IMR-90 (cell line): ENCODE results near the gene DEF6.

ENCODE experiments used
- BHLHE40 ChIP-seq: fragments of 150-350 bp; IDR thresholded peaks from 2 replicates; pipeline ENCODE4 v1.6.1; 2016; ENCODE audit warnings: mild to moderate bottlenecking, low read depth, low read length
- CEBPB ChIP-seq: IDR thresholded peaks from 2 replicates; pipeline ENCODE4 v1.6.1; 2012; ENCODE audit warnings: low read depth, low read length, improper control_type of control experiment
- NFE2L2 ChIP-seq: fragments of 150-350 bp; IDR thresholded peaks from 2 replicates; pipeline ENCODE4 v1.6.1; 2016; ENCODE audit warnings: low read depth, mild to moderate bottlenecking, low read length
- POLR2A ChIP-seq: IDR thresholded peaks from 2 replicates; pipeline ENCODE4 v1.6.1; 2012; ENCODE audit warnings: mild to moderate bottlenecking, low read depth, low read length
- RCOR1 ChIP-seq: IDR thresholded peaks from 2 replicates; pipeline ENCODE4 v1.6.1; 2012; ENCODE audit warnings: mild to moderate bottlenecking, low read length, improper control_type of control experiment; ENCODE audit not compliant: insufficient replicate concordance
- RFX5 ChIP-seq: IDR thresholded peaks from 2 replicates; pipeline ENCODE4 v1.8.0; 2012; ENCODE audit warnings: low read depth, mild to moderate bottlenecking, low read length, moderate library complexity
- SMC3 ChIP-seq: fragments of 150-350 bp; IDR thresholded peaks from 2 replicates; pipeline ENCODE4 v1.6.1; 2016; ENCODE audit warnings: low read depth, mild to moderate bottlenecking, antibody characterized with exemption, low read length, moderate library complexity
- USF2 ChIP-seq: fragments of 150-350 bp; IDR thresholded peaks from 2 replicates; pipeline ENCODE4 v1.6.1; 2017; ENCODE audit warnings: mild to moderate bottlenecking, antibody characterized with exemption, low read length, low read depth
- TF ChIP-seq, protein P1 (sequence below): conservative IDR thresholded peaks from 2 replicates; pipeline ENCODE4 v1.5.1; 2012; ENCODE audit warnings: mild to moderate bottlenecking, low read depth, low read length, improper control_type of control experiment

DNA sequence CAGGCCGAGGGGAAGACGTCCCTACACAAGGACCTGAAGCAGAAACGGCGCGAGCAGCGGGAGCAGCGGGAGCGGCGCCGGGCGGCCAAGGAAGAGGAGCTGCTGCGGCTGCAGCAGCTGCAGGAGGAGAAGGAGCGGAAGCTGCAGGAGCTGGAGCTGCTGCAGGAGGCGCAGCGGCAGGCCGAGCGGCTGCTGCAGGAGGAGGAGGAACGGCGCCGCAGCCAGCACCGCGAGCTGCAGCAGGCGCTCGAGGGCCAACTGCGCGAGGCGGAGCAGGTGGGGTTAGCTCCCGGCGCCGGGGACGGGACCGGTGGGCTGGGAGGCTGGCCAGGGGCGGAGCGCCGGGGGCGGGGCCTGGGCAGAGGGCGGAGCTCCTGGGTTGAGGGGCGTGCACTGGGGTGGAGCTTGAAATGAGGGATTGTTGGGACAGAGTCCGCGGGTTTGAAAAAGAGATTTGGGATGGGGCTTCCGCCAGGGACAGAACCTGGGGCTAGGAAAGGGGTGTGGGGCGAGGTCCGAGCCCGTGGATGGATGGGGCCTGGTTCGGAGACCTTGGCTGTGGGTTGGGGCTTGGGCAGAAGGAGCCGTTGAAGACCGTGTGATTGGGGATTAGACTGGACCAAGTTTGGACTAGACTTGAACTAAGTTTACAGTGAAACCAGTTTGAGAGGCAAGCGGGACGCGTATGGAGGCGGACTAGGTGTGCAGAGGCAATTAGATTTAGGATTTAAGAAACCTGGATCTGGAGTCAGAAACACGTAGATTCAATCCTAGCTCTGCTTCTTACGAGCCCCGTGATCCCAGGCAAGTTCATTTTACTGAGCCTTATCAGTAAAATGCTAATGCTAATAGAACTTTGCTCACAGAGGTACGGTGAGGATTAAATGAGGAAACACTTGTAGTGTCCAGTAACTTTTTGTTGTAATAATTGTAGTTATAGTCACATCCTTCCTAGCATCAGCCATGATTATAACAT, 20.9 kb downstream of the DEF6 start:
- TF ChIP-seq, protein P1, sequence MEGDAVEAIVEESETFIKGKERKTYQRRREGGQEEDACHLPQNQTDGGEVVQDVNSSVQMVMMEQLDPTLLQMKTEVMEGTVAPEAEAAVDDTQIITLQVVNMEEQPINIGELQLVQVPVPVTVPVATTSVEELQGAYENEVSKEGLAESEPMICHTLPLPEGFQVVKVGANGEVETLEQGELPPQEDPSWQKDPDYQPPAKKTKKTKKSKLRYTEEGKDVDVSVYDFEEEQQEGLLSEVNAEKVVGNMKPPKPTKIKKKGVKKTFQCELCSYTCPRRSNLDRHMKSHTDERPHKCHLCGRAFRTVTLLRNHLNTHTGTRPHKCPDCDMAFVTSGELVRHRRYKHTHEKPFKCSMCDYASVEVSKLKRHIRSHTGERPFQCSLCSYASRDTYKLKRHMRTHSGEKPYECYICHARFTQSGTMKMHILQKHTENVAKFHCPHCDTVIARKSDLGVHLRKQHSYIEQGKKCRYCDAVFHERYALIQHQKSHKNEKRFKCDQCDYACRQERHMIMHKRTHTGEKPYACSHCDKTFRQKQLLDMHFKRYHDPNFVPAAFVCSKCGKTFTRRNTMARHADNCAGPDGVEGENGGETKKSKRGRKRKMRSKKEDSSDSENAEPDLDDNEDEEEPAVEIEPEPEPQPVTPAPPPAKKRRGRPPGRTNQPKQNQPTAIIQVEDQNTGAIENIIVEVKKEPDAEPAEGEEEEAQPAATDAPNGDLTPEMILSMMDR, result 0 out of 2 replicates have a peak, but pooled peaks have one; percentile 12
- TF ChIP-seq BHLHE40 (no peak), RFX5 (no peak), POLR2A (no peak), CEBPB (no peak), USF2 (no peak), RCOR1 (no peak), SMC3 (no peak), NFE2L2 (no peak)
